Thyroid gland (tissue), 4 donors: ENCODE results near the gene MEIS1.

Experiments used
- CTCF ChIP-seq, 6 experiments: fragments of 200-600 bp in 3 of 6; fragments of 450-650 bp in 3 of 6; sonication (generic) in 3 of 6; IDR thresholded peaks; one replicate each; pipeline ENCODE4 v1.5.1; 2016 to 2019; ENCODE audit warnings: antibody characterized with exemption in 6 of 6, mild to moderate bottlenecking in 2 of 6, inconsistent platforms in 1 of 6, moderate library complexity in 1 of 6
- POLR2A ChIP-seq, 2 donors: fragments of 450-650 bp; IDR thresholded peaks; one replicate each; pipeline ENCODE4 v1.6.1; 2017; ENCODE audit warnings: antibody characterized with exemption in 2 of 2, mild to moderate bottlenecking in 2 of 2, moderate library complexity in 1 of 2

- TF ChIP-seq CTCF (IDR thresholded peaks at IDR 0.05) (no peak), POLR2A (IDR thresholded peaks at IDR 0.05) (no peak)
Measured at GRCh38 chr2:66446941-66447340, 12.0 kb downstream of the MEIS1 start.
